Omental fat pad (tissue), 4 donors: ENCODE results near the gene RASSF4. TPM values are rescaled to one million over a fixed set of nuclear protein-coding genes. Genes with fewer than 3 reads are reported as not detected.

ENCODE experiments used
- ATAC-seq: fragments of 150-250 bp; one replicate; pipeline ENCODE4 v1.9.1; 2016; ENCODE audit warnings: mild to moderate bottlenecking, moderate library complexity; ENCODE audit not compliant: low FRiP score
- DNase-seq: peaks from one replicate; pipeline ENCODE4 v3.0.0-alpha.2; 2019; ENCODE audit warnings: low spot score
- CTCF ChIP-seq, 3 donors: fragments of 450-650 bp; IDR thresholded peaks; one replicate each; pipeline ENCODE4 v1.5.1; 2016 to 2017; ENCODE audit warnings: antibody characterized with exemption in 3 of 3, mild to moderate bottlenecking in 3 of 3, moderate library complexity in 2 of 3
- total RNA-seq, 4 donors: library from RNA; depleted of rRNA; stranded (reverse); fragments of >200 nt; gene quantifications; one replicate each; pipeline ENCODE4 v1.1.0, GENCODE V29; 2016

RASSF4 gene
- total RNA-seq, 4 donors from 2014 or later, result 75.1 to 229 (median 142) TPM

GRCh38 chr10:44972874-44973306, 13.3 kb downstream of the RASSF4 start:
- no peak for DNase-seq
- no peak for TF ChIP-seq CTCF (IDR thresholded peaks at IDR 0.05)
- ATAC-seq, result no peak

GRCh38 chr10:44973323-44974081, 13.9 kb downstream of the RASSF4 start:
- ATAC-seq (no peak), DNase-seq (no peak)
- TF ChIP-seq CTCF (IDR thresholded peaks at IDR 0.05), result no peak

- DNase-seq, result no peak
- ATAC-seq, result no peak
Measured at GRCh38 chr10:44974082-44974627, 14.6 kb downstream of the RASSF4 start.

GRCh38 chr10:44974628-44975430, 15.2 kb downstream of the RASSF4 start:
- ATAC-seq (peak; percentile 64), DNase-seq (no peak)
- TF ChIP-seq CTCF (IDR thresholded peaks at IDR 0.05), result peak in 1 of 3 donors; percentile 89

More at GRCh38 chr10:44974082-44974627, 14.6 kb downstream of the RASSF4 start:
- no peak for TF ChIP-seq CTCF (IDR thresholded peaks at IDR 0.05)

GRCh38 chr10:44975431-44976331, 16.1 kb downstream of the RASSF4 start:
- no peak for DNase-seq
- ATAC-seq, result no peak
- no peak for TF ChIP-seq CTCF (IDR thresholded peaks at IDR 0.05)
